ENCODE data around the gene AK9. TPM values are rescaled to one million over a fixed set of nuclear protein-coding genes. Genes with fewer than 3 reads are reported as not detected.
"Not testable (repeated sequence)": the region's sequence is repeated elsewhere in the genome, so short reads cannot be mapped to it uniquely, and the experiment has no call there.

The AK9 gene
- polyA plus RNA-seq (ENCODE audit: insufficient read length in 3 of 3), result 10 to 100 TPM; 11.2 to 14.9 (median 11.8) TPM

GRCh38 chr6:109690737-109691621 lies at the start of gene AK9, which contains the start of gene FIG4:
Gene AK9, minus strand, starts transcription at chr6:109691202. Its CDS starts 15,457 bp downstream, at chr6:109675745.
Gene FIG4, plus strand, starts transcription at chr6:109691296. Its CDS starts 140 bp downstream, at chr6:109691436.
- DNase-seq (ENCODE audit: low read depth in 3 of 3, low spot score in 2 of 3), result peak; percentile 77 to 85 (median 84)

- no peak for DNase-seq (ENCODE audit: low read depth in 3 of 3, low spot score in 2 of 3)
These were observed 49.8 kb upstream of the AK9 start for GRCh38 chr6:109740787-109741186.

GRCh38 chr6:109739686-109740085 lies 48.7 kb upstream of the AK9 start:
- DNase-seq (ENCODE audit: low read depth in 3 of 3, low spot score in 2 of 3), result no peak

GRCh38 chr6:109738667-109739066 lies 47.7 kb upstream of the AK9 start:
- no peak for DNase-seq (ENCODE audit: low read depth in 3 of 3, low spot score in 2 of 3)

GRCh38 chr6:109738255-109738654 lies 47.3 kb upstream of the AK9 start:
- DNase-seq (ENCODE audit: low read depth in 3 of 3, low spot score in 2 of 3), result no peak

GRCh38 chr6:109736273-109737025 lies 45.4 kb upstream of the AK9 start:
- no peak for DNase-seq (ENCODE audit: low read depth in 3 of 3, low spot score in 2 of 3)

- not testable (repeated sequence) for DNase-seq (ENCODE audit: low read depth in 3 of 3, low spot score in 2 of 3)
These were observed 34.2 kb upstream of the AK9 start for GRCh38 chr6:109725250-109725649.

GRCh38 chr6:109722564-109723254 lies 31.7 kb upstream of the AK9 start:
- no peak for DNase-seq (ENCODE audit: low read depth in 3 of 3, low spot score in 2 of 3)

GRCh38 chr6:109722011-109722410 lies 31.0 kb upstream of the AK9 start:
- DNase-seq (ENCODE audit: low read depth in 3 of 3, low spot score in 2 of 3), result no peak

GRCh38 chr6:109720311-109720710 lies 29.3 kb upstream of the AK9 start:
- no peak for DNase-seq (ENCODE audit: low read depth in 3 of 3, low spot score in 2 of 3)

- no peak for DNase-seq (ENCODE audit: low read depth in 3 of 3, low spot score in 2 of 3)
These were observed 28.0 kb upstream of the AK9 start for GRCh38 chr6:109718991-109719390.

GRCh38 chr6:109717971-109718370 lies 27.0 kb upstream of the AK9 start:
- no peak for DNase-seq (ENCODE audit: low read depth in 3 of 3, low spot score in 2 of 3)

GRCh38 chr6:109715616-109716015 lies 24.6 kb upstream of the AK9 start:
- DNase-seq (ENCODE audit: low read depth in 3 of 3, low spot score in 2 of 3), result no peak

GRCh38 chr6:109714611-109715010 lies 23.6 kb upstream of the AK9 start:
- DNase-seq (ENCODE audit: low read depth in 3 of 3, low spot score in 2 of 3), result no peak

GRCh38 chr6:109714166-109714565 lies 23.2 kb upstream of the AK9 start:
- no peak for DNase-seq (ENCODE audit: low read depth in 3 of 3, low spot score in 2 of 3)

- no peak for DNase-seq (ENCODE audit: low read depth in 3 of 3, low spot score in 2 of 3)
These were observed 22.1 kb upstream of the AK9 start for GRCh38 chr6:109713097-109713496.

- DNase-seq (ENCODE audit: low read depth in 3 of 3, low spot score in 2 of 3), result not testable (repeated sequence)
These were observed 17.1 kb upstream of the AK9 start for GRCh38 chr6:109708099-109708498.

- no peak for DNase-seq (ENCODE audit: low read depth in 3 of 3, low spot score in 2 of 3)
These were observed 15.5 kb upstream of the AK9 start for GRCh38 chr6:109706513-109706912.

- peak; percentile 80 to 82 (median 82) for DNase-seq (ENCODE audit: low read depth in 3 of 3, low spot score in 2 of 3)
These were observed 14.3 kb upstream of the AK9 start for GRCh38 chr6:109705258-109705657.

- no peak for DNase-seq (ENCODE audit: low read depth in 3 of 3, low spot score in 2 of 3)
These were observed 11.8 kb upstream of the AK9 start for GRCh38 chr6:109702791-109703190.

GRCh38 chr6:109701774-109702173 lies 10.8 kb upstream of the AK9 start:
- no peak for DNase-seq (ENCODE audit: low read depth in 3 of 3, low spot score in 2 of 3)

All from right renal cortex interstitium (tissue), 3 donors.